Measurements from ENCODE around the gene SELE. TPM values are rescaled to one million over a fixed set of nuclear protein-coding genes. Genes with fewer than 3 reads are reported as not detected.

The SELE gene
- total and polyA plus RNA-seq, 2 of the 13 experiments (the other 11 are each of a cell fraction or from before 2014, with no cell fraction given): 0.04 to 0.09 TPM

DNA sequence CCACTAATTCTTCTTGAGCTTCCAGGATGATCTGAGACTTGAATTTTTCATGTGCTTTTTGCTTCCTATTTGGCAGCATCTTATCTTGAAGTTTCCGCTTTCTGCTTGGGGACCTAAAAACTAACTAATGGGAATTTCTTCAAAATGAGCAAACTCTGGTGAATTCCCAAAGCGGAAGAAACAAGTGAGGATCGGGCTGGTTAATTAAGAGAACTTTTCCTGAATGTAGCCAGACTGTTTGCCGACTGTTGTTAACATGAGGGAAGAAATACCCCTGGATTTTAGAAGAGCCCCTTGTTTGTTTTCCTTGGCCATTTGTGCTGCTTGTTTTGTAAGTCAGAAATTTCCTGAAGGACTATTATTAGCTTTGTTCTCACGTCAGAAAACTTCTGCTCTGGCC is 6.1 kb upstream of the SELE start (continued):
- no peak for TF ChIP-seq ZFP36L1 (CRISPR knock-in tag; IDR thresholded peaks at IDR 0.05)
- TF ChIP-seq ZNF256 (CRISPR knock-in tag; conservative IDR thresholded peaks at IDR 0.05): no peak
- no peak for TF ChIP-seq GTF3A (CRISPR knock-in tag; conservative IDR thresholded peaks at IDR 0.05)
- no peak for TF ChIP-seq TOE1 (CRISPR knock-in tag; IDR thresholded peaks at IDR 0.05)
- TF ChIP-seq ZNF563 (CRISPR knock-in tag; IDR thresholded peaks at IDR 0.05): no peak

DNA sequence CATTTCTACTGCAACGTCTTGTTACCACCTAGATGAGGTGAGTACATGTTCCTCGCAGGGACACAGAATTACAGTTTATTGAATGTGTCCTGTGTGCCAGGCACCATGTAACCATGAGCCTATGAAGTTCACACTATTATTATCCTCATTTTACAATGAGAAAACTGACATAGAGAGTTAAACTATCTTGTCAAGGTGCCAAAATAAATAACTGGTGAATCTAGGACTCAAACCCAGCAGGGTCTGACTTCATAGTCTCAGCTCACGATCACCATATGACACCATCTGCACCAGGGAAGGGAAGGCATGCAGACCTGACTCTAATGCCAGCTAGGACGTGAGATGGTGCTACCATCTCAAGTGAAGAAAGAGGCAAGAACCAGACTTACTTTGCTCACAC is 2.4 kb downstream of the SELE start:
- no peaks in the 10 kb centered on the region for H3K9me3 ChIP-seq (ENCODE audit: low read length)
- peaks cover 13% of the 10 kb centered on the region for H3K4me1 ChIP-seq (ENCODE audit: insufficient read depth, low read length)
- ATAC-seq: no peak
- no peaks in the 10 kb centered on the region for H3K79me2 ChIP-seq (ENCODE audit: insufficient read depth, low read length)
- 0 out of 5 replicates have a peak, but pooled peaks cover 0 to under 1% of the 10 kb centered on the region in 2 experiments for H3K27me3 ChIP-seq (ENCODE audit: control insufficient read depth in 1 of 2, insufficient read depth in 2 of 2, low read length in 2 of 2)
- BruUV-seq (replicated peaks): no TSS peak
- no peak overlapping the region for H3K9ac ChIP-seq (ENCODE audit: insufficient read depth, low read depth, low read length)
- no peak overlapping the region for H3K4me2 ChIP-seq (ENCODE audit: low read depth, low read length)
- no peak overlapping the region for H3K27ac ChIP-seq (ENCODE audit: extremely low read length, insufficient read depth, low read length)
- DNase-seq (ENCODE audit: low spot score): no peak
- 11% methylated on average over 4 of the region's 4 CpGs for WGBS (ENCODE audit: low lambda C conversion rate)
- H3K36me3 ChIP-seq (replicated peaks in 1 of 2; ENCODE audit: control insufficient read depth in 1 of 2, insufficient read depth in 2 of 2, low read length in 2 of 2): no peaks in the 10 kb centered on the region
- CTCF ChIA-PET (ENCODE audit: low intra/inter-chr PET ratio, low total read pairs): no interaction called here
- no peaks in the 10 kb centered on the region for H4K20me1 ChIP-seq (ENCODE audit: insufficient read depth, low read length)
- POLR2A ChIA-PET: interaction anchor here (1.1 kb wide), 1 partner anchor 31 kb away, joined by 3 read pairs; no protein-coding TSS in a partner anchor
- intact Hi-C loops (cut with micrococcal nuclease; ENCODE audit: unreplicated experiment): no loop called here
- in situ Hi-C loops (cut with HindIII; ENCODE audit: extremely low pct_ligation_motif_present, low pct_unique_long_range_greater_than_20kb): no loop called here
- H2AFZ ChIP-seq (ENCODE audit: low read length): no peak overlapping the region
- no peak overlapping the region for H3K4me3 ChIP-seq (replicated peaks in 1 of 3; ENCODE audit: insufficient read depth in 1 of 3, low read depth in 2 of 3, low read length in 3 of 3)
- FAIRE-seq: no peak
- TF ChIP-seq, protein P1, sequence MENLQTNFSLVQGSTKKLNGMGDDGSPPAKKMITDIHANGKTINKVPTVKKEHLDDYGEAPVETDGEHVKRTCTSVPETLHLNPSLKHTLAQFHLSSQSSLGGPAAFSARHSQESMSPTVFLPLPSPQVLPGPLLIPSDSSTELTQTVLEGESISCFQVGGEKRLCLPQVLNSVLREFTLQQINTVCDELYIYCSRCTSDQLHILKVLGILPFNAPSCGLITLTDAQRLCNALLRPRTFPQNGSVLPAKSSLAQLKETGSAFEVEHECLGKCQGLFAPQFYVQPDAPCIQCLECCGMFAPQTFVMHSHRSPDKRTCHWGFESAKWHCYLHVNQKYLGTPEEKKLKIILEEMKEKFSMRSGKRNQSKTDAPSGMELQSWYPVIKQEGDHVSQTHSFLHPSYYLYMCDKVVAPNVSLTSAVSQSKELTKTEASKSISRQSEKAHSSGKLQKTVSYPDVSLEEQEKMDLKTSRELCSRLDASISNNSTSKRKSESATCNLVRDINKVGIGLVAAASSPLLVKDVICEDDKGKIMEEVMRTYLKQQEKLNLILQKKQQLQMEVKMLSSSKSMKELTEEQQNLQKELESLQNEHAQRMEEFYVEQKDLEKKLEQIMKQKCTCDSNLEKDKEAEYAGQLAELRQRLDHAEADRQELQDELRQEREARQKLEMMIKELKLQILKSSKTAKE (CRISPR knock-in tag; IDR thresholded peaks at IDR 0.05; ENCODE audit: borderline replicate concordance): no peak
- TF ChIP-seq TP53 (CRISPR knock-in tag; conservative IDR thresholded peaks at IDR 0.05) (no peak), FOXA1 (IDR thresholded peaks at IDR 0.05) (no peak), FOXA1 (CRISPR knock-in tag; IDR thresholded peaks at IDR 0.05) (no peak), KDM3A (CRISPR knock-in tag; IDR thresholded peaks at IDR 0.05; ENCODE audit: low read depth) (no peak), ZNF235 (CRISPR knock-in tag; IDR thresholded peaks at IDR 0.05; ENCODE audit: borderline replicate concordance) (no peak), NCOA1 (CRISPR knock-in tag; IDR thresholded peaks at IDR 0.05) (no peak), ZNF484 (CRISPR knock-in tag; IDR thresholded peaks at IDR 0.05; ENCODE audit: borderline replicate concordance, low read depth) (no peak), ZNF619 (CRISPR knock-in tag; IDR thresholded peaks at IDR 0.05) (no peak), KAT8 (CRISPR knock-in tag; IDR thresholded peaks at IDR 0.05) (no peak), ZFP90 (CRISPR knock-in tag; IDR thresholded peaks at IDR 0.05; ENCODE audit: borderline replicate concordance) (no peak)
- TF ChIP-seq, protein P2, sequence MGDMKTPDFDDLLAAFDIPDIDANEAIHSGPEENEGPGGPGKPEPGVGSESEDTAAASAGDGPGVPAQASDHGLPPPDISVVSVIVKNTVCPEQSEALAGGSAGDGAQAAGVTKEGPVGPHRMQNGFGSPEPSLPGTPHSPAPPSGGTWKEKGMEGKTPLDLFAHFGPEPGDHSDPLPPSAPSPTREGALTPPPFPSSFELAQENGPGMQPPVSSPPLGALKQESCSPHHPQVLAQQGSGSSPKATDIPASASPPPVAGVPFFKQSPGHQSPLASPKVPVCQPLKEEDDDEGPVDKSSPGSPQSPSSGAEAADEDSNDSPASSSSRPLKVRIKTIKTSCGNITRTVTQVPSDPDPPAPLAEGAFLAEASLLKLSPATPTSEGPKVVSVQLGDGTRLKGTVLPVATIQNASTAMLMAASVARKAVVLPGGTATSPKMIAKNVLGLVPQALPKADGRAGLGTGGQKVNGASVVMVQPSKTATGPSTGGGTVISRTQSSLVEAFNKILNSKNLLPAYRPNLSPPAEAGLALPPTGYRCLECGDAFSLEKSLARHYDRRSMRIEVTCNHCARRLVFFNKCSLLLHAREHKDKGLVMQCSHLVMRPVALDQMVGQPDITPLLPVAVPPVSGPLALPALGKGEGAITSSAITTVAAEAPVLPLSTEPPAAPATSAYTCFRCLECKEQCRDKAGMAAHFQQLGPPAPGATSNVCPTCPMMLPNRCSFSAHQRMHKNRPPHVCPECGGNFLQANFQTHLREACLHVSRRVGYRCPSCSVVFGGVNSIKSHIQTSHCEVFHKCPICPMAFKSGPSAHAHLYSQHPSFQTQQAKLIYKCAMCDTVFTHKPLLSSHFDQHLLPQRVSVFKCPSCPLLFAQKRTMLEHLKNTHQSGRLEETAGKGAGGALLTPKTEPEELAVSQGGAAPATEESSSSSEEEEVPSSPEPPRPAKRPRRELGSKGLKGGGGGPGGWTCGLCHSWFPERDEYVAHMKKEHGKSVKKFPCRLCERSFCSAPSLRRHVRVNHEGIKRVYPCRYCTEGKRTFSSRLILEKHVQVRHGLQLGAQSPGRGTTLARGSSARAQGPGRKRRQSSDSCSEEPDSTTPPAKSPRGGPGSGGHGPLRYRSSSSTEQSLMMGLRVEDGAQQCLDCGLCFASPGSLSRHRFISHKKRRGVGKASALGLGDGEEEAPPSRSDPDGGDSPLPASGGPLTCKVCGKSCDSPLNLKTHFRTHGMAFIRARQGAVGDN (CRISPR knock-in tag; IDR thresholded peaks at IDR 0.05): no peak
- TF ChIP-seq, protein P3, sequence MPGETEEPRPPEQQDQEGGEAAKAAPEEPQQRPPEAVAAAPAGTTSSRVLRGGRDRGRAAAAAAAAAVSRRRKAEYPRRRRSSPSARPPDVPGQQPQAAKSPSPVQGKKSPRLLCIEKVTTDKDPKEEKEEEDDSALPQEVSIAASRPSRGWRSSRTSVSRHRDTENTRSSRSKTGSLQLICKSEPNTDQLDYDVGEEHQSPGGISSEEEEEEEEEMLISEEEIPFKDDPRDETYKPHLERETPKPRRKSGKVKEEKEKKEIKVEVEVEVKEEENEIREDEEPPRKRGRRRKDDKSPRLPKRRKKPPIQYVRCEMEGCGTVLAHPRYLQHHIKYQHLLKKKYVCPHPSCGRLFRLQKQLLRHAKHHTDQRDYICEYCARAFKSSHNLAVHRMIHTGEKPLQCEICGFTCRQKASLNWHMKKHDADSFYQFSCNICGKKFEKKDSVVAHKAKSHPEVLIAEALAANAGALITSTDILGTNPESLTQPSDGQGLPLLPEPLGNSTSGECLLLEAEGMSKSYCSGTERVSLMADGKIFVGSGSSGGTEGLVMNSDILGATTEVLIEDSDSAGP (CRISPR knock-in tag; IDR thresholded peaks at IDR 0.05; ENCODE audit: borderline replicate concordance): no peak

Data from HepG2 (cell line).